Right lobe of liver (tissue), 6 donors: Measurements from ENCODE around the gene RYR3. TPM values are rescaled to one million over a fixed set of nuclear protein-coding genes. Genes with fewer than 3 reads are reported as not detected.

Experiments used
- ATAC-seq, 4 donors: fragments of 200-7000 bp; cut with Tn5 transposase; one replicate each; pipeline ENCODE4 v1.9.1; 2020; ENCODE audit warnings: mild to moderate bottlenecking in 4 of 4, moderate library complexity in 4 of 4
- DNase-seq, 3 donors: peaks; one replicate each; pipeline ENCODE4 v3.0.0-alpha.2; 2020
- H3K27ac ChIP-seq, 3 donors: fragments of 200-600 bp; one replicate each; pipeline ENCODE4 v1.8.0; 2022
- H3K27me3 ChIP-seq, 2 donors: fragments of 200-600 bp; one replicate each; pipeline ENCODE4 v1.8.0; 2022
- H3K36me3 ChIP-seq, 4 donors: fragments of 200-600 bp; sonication (generic) in 1 of 4; one replicate each; pipeline versions ENCODE4 v1.5.1 to v1.8.0; 2017 to 2022; ENCODE audit warnings: control low read depth in 1 of 4
- H3K4me1 ChIP-seq, 4 donors: fragments of 200-600 bp; sonication (generic) in 1 of 4; one replicate each; pipeline versions ENCODE4 v1.5.1 to v1.8.0; 2017 to 2022; ENCODE audit warnings: control low read depth in 1 of 4
- H3K4me3 ChIP-seq, 3 donors: fragments of 200-600 bp; one replicate each; pipeline ENCODE4 v1.8.0; 2022
- H3K9me3 ChIP-seq, 4 donors: fragments of 200-600 bp; sonication (generic) in 1 of 4; one replicate each; pipeline versions ENCODE4 v1.5.1 to v1.8.0; 2017 to 2022; ENCODE audit warnings: control low read depth in 1 of 4
- CTCF ChIP-seq, 4 donors: fragments of 200-600 bp in 3 of 4; fragments of 450-650 bp in 1 of 4; IDR thresholded peaks; one replicate each; pipeline versions ENCODE4 v1.5.1 to v1.8.0; 2016 to 2022; ENCODE audit warnings: antibody characterized with exemption in 4 of 4, mild to moderate bottlenecking in 2 of 4
- POLR2A ChIP-seq: fragments of 450-650 bp; IDR thresholded peaks from one replicate; pipeline ENCODE4 v1.6.1; 2017; ENCODE audit warnings: antibody characterized with exemption, mild to moderate bottlenecking
- WGBS: methylation state at CpG from one replicate; pipeline ENCODE4 v1.1.6; 2018; ENCODE audit warnings: low coverage, low lambda C conversion rate; ENCODE audit not compliant: insufficient coverage; ENCODE audit errors: missing lambda C conversion rate; 5-methylcytosine and 5-hydroxymethylcytosine counted together
- intact Hi-C, 2 donors: fragments of 100-400 bp; cut with DNase I; formaldehyde crosslinking; loops; one replicate each; pipeline versions ENCODE4 v1.11.2 to v1.14.1; 2022
- total RNA-seq, 6 experiments: library from RNA; depleted of rRNA in 2 of 6; stranded (reverse); fragments of >200 nt in 2 of 6; fragmentation: NEBNext Ultra II Directional in 3 of 6; extraction: Animal tissue kit (Norgen Biotek cat#: 25700) in 3 of 6; gene quantifications; one replicate each; pipeline versions ENCODE4 v1.1.0 to v1.2.4, GENCODE V29; 2016 to 2023
- donor health status: DM: no; HTN: yes; CAD: no.
- donor health status: DM: no; HTN: no; CAD: no.
- donor health status: DM: no; HTN: no; CAD: no.
- donor health status: DM: no; HTN: yes; CAD: no.
- donor health status: DM: no; HTN: yes; CAD: no.

Gene RYR3
- total RNA-seq, 6 experiments from 2014 or later, result under 0.01 to 0.31 (median 0.05) TPM; not detected in 3

- Histone ChIP-seq H3K36me3 (no peaks in the 10 kb centered on the region), H3K4me1 (no peaks in the 10 kb centered on the region), H3K27me3 (no peaks in the 10 kb centered on the region), H3K27ac (no peak overlapping the region), H3K9me3 (no peaks in the 10 kb centered on the region), H3K4me3 (no peak overlapping the region)
- ATAC-seq, result no peak
- no peak for DNase-seq
- no peak for TF ChIP-seq CTCF (IDR thresholded peaks at IDR 0.05)
- TF ChIP-seq POLR2A, result no peak
- intact Hi-C loops, result no loop called here
- 50% methylated on average over 1 of the region's 1 CpG for WGBS
Observed at GRCh38 chr15:33753012-33753411, 442.2 kb downstream of the RYR3 start.

GRCh38 chr15:33754242-33754641, 443.5 kb downstream of the RYR3 start:
- no peaks in the 10 kb centered on the region for H3K9me3 ChIP-seq
- DNase-seq (no peak), ATAC-seq (no peak)
- TF ChIP-seq POLR2A (no peak), CTCF (IDR thresholded peaks at IDR 0.05) (no peak)
- no peak overlapping the region for H3K4me3 ChIP-seq
- no peaks in the 10 kb centered on the region for H3K36me3 ChIP-seq
- no peaks in the 10 kb centered on the region for H3K27me3 ChIP-seq
- intact Hi-C loops, result no loop called here
- WGBS, result 49% methylated on average over 3 of the region's 3 CpGs
- H3K27ac ChIP-seq, result no peak overlapping the region
- no peaks in the 10 kb centered on the region for H3K4me1 ChIP-seq

- DNase-seq, result no peak
- Histone ChIP-seq H3K4me1 (no peaks in the 10 kb centered on the region), H3K27me3 (no peaks in the 10 kb centered on the region), H3K27ac (no peak overlapping the region), H3K4me3 (no peak overlapping the region), H3K9me3 (no peaks in the 10 kb centered on the region), H3K36me3 (no peaks in the 10 kb centered on the region)
- no peak for ATAC-seq
- 42% methylated on average over 4 of the region's 5 CpGs for WGBS
- no peak for TF ChIP-seq POLR2A
- no peak for TF ChIP-seq CTCF (IDR thresholded peaks at IDR 0.05)
- intact Hi-C loops, result no loop called here
Observed at GRCh38 chr15:33756961-33757360, 446.2 kb downstream of the RYR3 start.

- WGBS, result 35% methylated on average over 7 of the region's 13 CpGs
- TF ChIP-seq CTCF (IDR thresholded peaks at IDR 0.05) (no peak), POLR2A (no peak)
- Histone ChIP-seq H3K36me3 (no peaks in the 10 kb centered on the region), H3K27me3 (no peaks in the 10 kb centered on the region), H3K4me3 (no peak overlapping the region), H3K27ac (no peak overlapping the region), H3K9me3 (no peaks in the 10 kb centered on the region), H3K4me1 (no peaks in the 10 kb centered on the region)
- intact Hi-C loops, result no loop called here
- ATAC-seq (no peak), DNase-seq (no peak)
Observed at GRCh38 chr15:33757516-33758232, 446.9 kb downstream of the RYR3 start.
